NT2/D1 (cell line): ENCODE data around the gene ROR2.

Experiments
- DNase-seq: peaks from one replicate; pipeline ENCODE4 v3.0.0-alpha.2; 2011; ENCODE audit warnings: low read depth, low spot score
- H3K27me3 ChIP-seq: 2 replicates; pipeline ENCODE4 v1.6.0; 2011; ENCODE audit warnings: mild to moderate bottlenecking; ENCODE audit not compliant: insufficient read length, insufficient read depth
- H3K36me3 ChIP-seq: 2 replicates; pipeline ENCODE4 v1.6.1; 2011; ENCODE audit warnings: mild to moderate bottlenecking, low read length, mixed read lengths; ENCODE audit not compliant: insufficient read depth, insufficient read length
- H3K4me1 ChIP-seq: 2 replicates; pipeline ENCODE4 v1.5.1; 2011; ENCODE audit not compliant: insufficient read depth, insufficient read length
- H3K4me3 ChIP-seq: 2 replicates; pipeline ENCODE4 v1.5.1; 2011; ENCODE audit warnings: low read depth; ENCODE audit not compliant: insufficient read length
- H3K9ac ChIP-seq: 2 replicates; pipeline ENCODE4 v1.6.0; 2011; ENCODE audit warnings: low read depth; ENCODE audit not compliant: insufficient read length
- H3K9me3 ChIP-seq: 2 replicates; pipeline ENCODE4 v1.5.1; 2011; ENCODE audit warnings: mild to moderate bottlenecking, low read length; ENCODE audit not compliant: insufficient read depth
- SUZ12 ChIP-seq: IDR thresholded peaks from 2 replicates; pipeline ENCODE4 v1.6.1; 2011; ENCODE audit not compliant: insufficient read length, insufficient read depth; ENCODE audit errors: extremely low read depth
- YY1 ChIP-seq: IDR thresholded peaks from 2 replicates; pipeline ENCODE4 v1.6.1; 2011; ENCODE audit not compliant: insufficient read length, insufficient read depth
- ZNF274 ChIP-seq: IDR thresholded peaks from 2 replicates; pipeline ENCODE4 v1.6.1; 2011; ENCODE audit warnings: mild to moderate bottlenecking, low read depth, low read length

Gene ROR2

DNA sequence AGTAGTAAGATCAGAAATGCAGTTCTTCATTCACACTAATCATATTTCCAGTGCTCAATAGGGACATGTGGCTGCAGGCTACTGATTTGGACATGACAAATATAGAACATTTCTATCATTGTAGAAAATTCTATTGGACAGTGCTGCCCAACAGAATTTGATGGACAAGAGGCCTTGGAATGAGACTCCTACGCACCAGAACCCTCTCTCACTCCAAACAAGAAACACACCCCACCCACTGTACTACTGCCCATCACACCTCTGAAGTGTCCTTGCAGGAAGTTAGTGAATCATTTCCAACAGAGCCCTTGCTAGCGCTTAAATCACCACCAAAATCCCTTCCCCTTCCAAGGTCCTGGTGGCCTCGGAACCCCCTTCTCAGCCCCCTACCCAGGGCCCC lies 66.5 kb downstream of the ROR2 start:
- Histone ChIP-seq H3K36me3 (peaks cover 8% of the 10 kb centered on the region), H3K27me3 (peaks cover 14% of the 10 kb centered on the region), H3K9me3 (no peaks in the 10 kb centered on the region), H3K9ac (no peak overlapping the region), H3K4me3 (no peak overlapping the region), H3K4me1 (peaks cover 7% of the 10 kb centered on the region)
- DNase-seq: no peak
- TF ChIP-seq ZNF274 (no peak), YY1 (no peak), SUZ12 (no peak)

- no peak for DNase-seq
- H3K9ac ChIP-seq: no peak overlapping the region
- H3K4me1 ChIP-seq: peaks cover 7% of the 10 kb centered on the region
- peaks cover 8% of the 10 kb centered on the region for H3K27me3 ChIP-seq
- H3K36me3 ChIP-seq: peaks cover 13% of the 10 kb centered on the region
- H3K4me3 ChIP-seq: no peak overlapping the region
- no peak for TF ChIP-seq SUZ12
- no peak for TF ChIP-seq YY1
- TF ChIP-seq ZNF274: no peak
- no peaks in the 10 kb centered on the region for H3K9me3 ChIP-seq
Measured at GRCh38 chr9:91882627-91883026, 67.4 kb downstream of the ROR2 start.

DNA sequence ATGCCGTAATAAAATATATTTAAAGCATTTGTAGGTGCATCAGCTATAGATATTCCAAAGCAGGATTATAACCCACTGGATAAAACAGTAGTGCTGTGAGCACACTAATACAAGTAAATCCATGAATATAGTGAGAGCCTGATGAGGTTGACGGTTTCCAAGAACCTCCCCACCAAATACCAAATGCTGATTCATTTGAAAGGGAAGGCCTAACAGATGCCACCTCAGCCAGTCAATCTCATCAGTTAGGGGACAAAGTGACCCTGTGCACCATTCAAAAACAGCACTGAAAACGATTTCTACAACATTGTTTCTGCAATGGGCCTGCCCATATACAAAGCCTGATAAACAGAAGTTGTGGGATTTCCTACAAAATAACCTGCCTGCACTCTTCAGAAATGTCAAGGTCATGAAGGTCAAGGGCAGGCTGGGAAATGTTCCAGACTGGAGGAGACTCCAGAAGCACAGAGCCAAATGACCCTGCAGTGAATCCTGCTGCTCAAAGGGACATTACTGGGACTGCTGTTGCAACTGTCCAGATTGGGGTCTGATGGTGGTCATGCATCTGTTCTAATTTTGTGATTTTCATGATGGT lies 69.6 kb downstream of the ROR2 start:
- Histone ChIP-seq H3K4me1 (peaks cover 3% of the 10 kb centered on the region), H3K36me3 (peaks cover 13% of the 10 kb centered on the region), H3K4me3 (no peak overlapping the region), H3K27me3 (peaks cover 5% of the 10 kb centered on the region), H3K9me3 (no peaks in the 10 kb centered on the region), H3K9ac (no peak overlapping the region)
- no peak for TF ChIP-seq YY1
- DNase-seq: no peak

GRCh38 chr9:91879231-91879630 lies 70.8 kb downstream of the ROR2 start:
- Histone ChIP-seq H3K9me3 (no peaks in the 10 kb centered on the region), H3K4me1 (no peaks in the 10 kb centered on the region), H3K9ac (no peak overlapping the region), H3K27me3 (peaks cover 5% of the 10 kb centered on the region), H3K4me3 (no peak overlapping the region), H3K36me3 (peaks cover 13% of the 10 kb centered on the region)
- no peak for TF ChIP-seq ZNF274
- TF ChIP-seq SUZ12: no peak
- TF ChIP-seq YY1: no peak
- no peak for DNase-seq

DNA sequence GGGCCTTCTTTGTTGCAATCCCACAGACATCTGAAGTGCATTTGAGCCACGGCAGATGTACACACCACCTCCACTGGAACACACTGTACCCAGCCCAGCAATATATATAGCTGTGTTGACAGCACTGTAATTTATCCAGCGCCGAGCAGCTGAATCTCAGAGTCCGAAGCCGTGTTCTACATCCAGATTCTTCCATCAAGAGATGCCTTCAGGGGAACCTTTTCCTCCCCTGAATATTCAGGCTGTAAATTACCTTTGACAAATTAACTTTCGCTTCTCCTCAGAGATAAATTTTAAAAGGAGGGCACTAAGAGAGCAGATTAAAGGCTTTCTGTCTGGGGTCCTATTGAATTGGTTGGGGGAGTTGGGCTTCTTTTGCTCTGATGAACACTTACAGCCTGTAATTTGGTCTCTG lies 76.4 kb downstream of the ROR2 start:
- H3K36me3 ChIP-seq: peaks cover 6% of the 10 kb centered on the region
- no peaks in the 10 kb centered on the region for H3K4me1 ChIP-seq
- no peak overlapping the region for H3K9ac ChIP-seq
- no peaks in the 10 kb centered on the region for H3K27me3 ChIP-seq
- DNase-seq: no peak
- no peak overlapping the region for H3K4me3 ChIP-seq
- no peaks in the 10 kb centered on the region for H3K9me3 ChIP-seq
- TF ChIP-seq YY1 (no peak), SUZ12 (no peak), ZNF274 (no peak)

GRCh38 chr9:91868732-91869391 lies 81.2 kb downstream of the ROR2 start:
- no peaks in the 10 kb centered on the region for H3K27me3 ChIP-seq
- H3K9ac ChIP-seq: no peak overlapping the region
- no peaks in the 10 kb centered on the region for H3K4me1 ChIP-seq
- no peaks in the 10 kb centered on the region for H3K36me3 ChIP-seq
- H3K4me3 ChIP-seq: no peak overlapping the region
- no peak for TF ChIP-seq YY1
- H3K9me3 ChIP-seq: no peaks in the 10 kb centered on the region
- DNase-seq: no peak

- Histone ChIP-seq H3K9ac (no peak overlapping the region), H3K36me3 (no peaks in the 10 kb centered on the region)
Measured at GRCh38 chr9:91867740-91868139, 82.3 kb downstream of the ROR2 start.

GRCh38 chr9:91865041-91865440 lies 85.0 kb downstream of the ROR2 start:
- Histone ChIP-seq H3K9ac (no peak overlapping the region), H3K27me3 (no peaks in the 10 kb centered on the region), H3K4me1 (no peaks in the 10 kb centered on the region), H3K9me3 (peaks cover 9% of the 10 kb centered on the region; the same call in 1 of the 2 replicates), H3K4me3 (no peak overlapping the region), H3K36me3 (no peaks in the 10 kb centered on the region)
- DNase-seq: no peak
- TF ChIP-seq ZNF274 (no peak), YY1 (no peak), SUZ12 (no peak)

More at GRCh38 chr9:91867740-91868139, 82.3 kb downstream of the ROR2 start:
- TF ChIP-seq SUZ12 (no peak), YY1 (no peak), ZNF274 (no peak)
- Histone ChIP-seq H3K9me3 (no peaks in the 10 kb centered on the region), H3K27me3 (no peaks in the 10 kb centered on the region), H3K4me3 (no peak overlapping the region), H3K4me1 (no peaks in the 10 kb centered on the region)
- no peak for DNase-seq
